Tibial nerve (tissue), 4 donors: ENCODE data around the gene ACOXL.

Experiments
- EP300 ChIP-seq, 2 donors: sonication (generic); formaldehyde crosslinking; IDR thresholded peaks; one replicate each; pipeline ENCODE4 v1.6.1; 2017; ENCODE audit warnings: antibody characterized with exemption in 2 of 2, mild to moderate bottlenecking in 1 of 2
- POLR2A ChIP-seq, 2 donors: fragments of 450-650 bp; IDR thresholded peaks; one replicate each; pipeline ENCODE4 v1.6.1; 2017; ENCODE audit warnings: antibody characterized with exemption in 2 of 2, mild to moderate bottlenecking in 2 of 2, moderate library complexity in 2 of 2
- TF ChIP-seq, protein P1 (sequence below), 5 experiments: fragments of 200-600 bp in 3 of 5; fragments of 450-650 bp in 2 of 5; sonication (generic) in 3 of 5; IDR thresholded peaks; one replicate each; pipeline ENCODE4 v1.5.1; 2016 to 2019; ENCODE audit warnings: antibody characterized with exemption in 5 of 5, mild to moderate bottlenecking in 3 of 5, moderate library complexity in 2 of 5

DNA sequence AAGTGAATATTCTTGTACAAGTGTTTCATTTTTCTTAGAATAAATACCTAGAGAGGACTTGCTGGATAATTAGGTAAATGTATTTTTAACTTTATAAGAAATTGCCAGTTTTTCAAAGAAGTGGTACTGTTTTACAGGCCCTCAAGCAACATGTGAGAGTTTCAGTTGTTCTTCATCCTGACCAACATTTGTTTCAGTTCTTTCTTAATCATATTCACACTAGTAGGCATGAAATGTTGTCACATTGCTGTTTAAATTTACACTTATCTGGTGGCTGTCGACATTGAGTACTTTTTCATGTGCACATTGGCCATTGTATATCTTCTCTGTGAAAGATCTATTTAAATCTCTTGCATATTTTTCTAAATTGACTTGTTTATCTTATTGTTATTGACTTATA, 178.1 kb downstream of the ACOXL start:
- TF ChIP-seq, protein P1, sequence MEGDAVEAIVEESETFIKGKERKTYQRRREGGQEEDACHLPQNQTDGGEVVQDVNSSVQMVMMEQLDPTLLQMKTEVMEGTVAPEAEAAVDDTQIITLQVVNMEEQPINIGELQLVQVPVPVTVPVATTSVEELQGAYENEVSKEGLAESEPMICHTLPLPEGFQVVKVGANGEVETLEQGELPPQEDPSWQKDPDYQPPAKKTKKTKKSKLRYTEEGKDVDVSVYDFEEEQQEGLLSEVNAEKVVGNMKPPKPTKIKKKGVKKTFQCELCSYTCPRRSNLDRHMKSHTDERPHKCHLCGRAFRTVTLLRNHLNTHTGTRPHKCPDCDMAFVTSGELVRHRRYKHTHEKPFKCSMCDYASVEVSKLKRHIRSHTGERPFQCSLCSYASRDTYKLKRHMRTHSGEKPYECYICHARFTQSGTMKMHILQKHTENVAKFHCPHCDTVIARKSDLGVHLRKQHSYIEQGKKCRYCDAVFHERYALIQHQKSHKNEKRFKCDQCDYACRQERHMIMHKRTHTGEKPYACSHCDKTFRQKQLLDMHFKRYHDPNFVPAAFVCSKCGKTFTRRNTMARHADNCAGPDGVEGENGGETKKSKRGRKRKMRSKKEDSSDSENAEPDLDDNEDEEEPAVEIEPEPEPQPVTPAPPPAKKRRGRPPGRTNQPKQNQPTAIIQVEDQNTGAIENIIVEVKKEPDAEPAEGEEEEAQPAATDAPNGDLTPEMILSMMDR (IDR thresholded peaks at IDR 0.05): no peak
- TF ChIP-seq POLR2A (IDR thresholded peaks at IDR 0.05) (no peak), EP300 (IDR thresholded peaks at IDR 0.05) (no peak)
